Stimulated activated effector memory CD8-positive, alpha-beta T cell treated with anti-CD3 and anti-CD28 coated beads, Interleukin-12 subunit alpha, Interleukin-12 subunit beta, amount 100 ng/mL, for 72 hours (primary cell): ENCODE measurements around the gene DYNC1I1.

Experiments
- ATAC-seq: fragments of 150-1000 bp; cut with Tn5 transposase; 2 replicates; pipeline ENCODE4 v1.10.0; 2021
- DNase-seq, 2 donors: peaks; one replicate each; pipeline ENCODE4 v3.0.0; 2021 to 2022; ENCODE audit warnings: low spot score in 2 of 2
- H3K27ac Mint-ChIP-seq: one replicate; pipeline ENCODE4 v1.8.0; 2022; ENCODE audit warnings: mild to moderate bottlenecking, mixed read lengths
- H3K36me3 Mint-ChIP-seq: one replicate; pipeline ENCODE4 v1.8.0; 2022; ENCODE audit warnings: mild to moderate bottlenecking, mixed read lengths
- H3K4me1 Mint-ChIP-seq: one replicate; pipeline ENCODE4 v1.8.0; 2022; ENCODE audit warnings: mixed read lengths
- H3K4me3 Mint-ChIP-seq: one replicate; pipeline ENCODE4 v1.8.0; 2022; ENCODE audit warnings: mild to moderate bottlenecking, mixed read lengths
- H3K9me3 Mint-ChIP-seq: one replicate; pipeline ENCODE4 v1.8.0; 2022; ENCODE audit warnings: mixed read lengths

Gene DYNC1I1

GRCh38 chr7:96059075-96059474, 286.7 kb downstream of the DYNC1I1 start:
- H3K9me3 Mint-ChIP-seq = no peaks in the 10 kb centered on the region
- no peak overlapping the region for H3K4me3 Mint-ChIP-seq
- no peaks in the 10 kb centered on the region for H3K4me1 Mint-ChIP-seq
- no peaks in the 10 kb centered on the region for H3K36me3 Mint-ChIP-seq
- DNase-seq = no peak
- no peak for ATAC-seq
- H3K27ac Mint-ChIP-seq = no peak overlapping the region

- ATAC-seq = no peak
- Mint-ChIP-seq H3K4me3 (no peak overlapping the region), H3K36me3 (no peaks in the 10 kb centered on the region), H3K4me1 (no peaks in the 10 kb centered on the region), H3K27ac (no peak overlapping the region), H3K9me3 (no peaks in the 10 kb centered on the region)
- DNase-seq = no peak
Observed at GRCh38 chr7:96061009-96061408, 288.7 kb downstream of the DYNC1I1 start.

- no peaks in the 10 kb centered on the region for H3K36me3 Mint-ChIP-seq
- no peaks in the 10 kb centered on the region for H3K9me3 Mint-ChIP-seq
- ATAC-seq = no peak
- H3K4me1 Mint-ChIP-seq = no peaks in the 10 kb centered on the region
- H3K4me3 Mint-ChIP-seq = no peak overlapping the region
- H3K27ac Mint-ChIP-seq = no peak overlapping the region
- no peak for DNase-seq
Observed at GRCh38 chr7:96061844-96062243, 289.5 kb downstream of the DYNC1I1 start.

- DNase-seq (no peak), ATAC-seq (no peak)
- Mint-ChIP-seq H3K4me3 (no peak overlapping the region), H3K4me1 (no peaks in the 10 kb centered on the region), H3K36me3 (no peaks in the 10 kb centered on the region), H3K27ac (no peak overlapping the region), H3K9me3 (no peaks in the 10 kb centered on the region)
Observed at GRCh38 chr7:96067321-96067720, 295.0 kb downstream of the DYNC1I1 start.

- no peak for DNase-seq
- H3K36me3 Mint-ChIP-seq = no peaks in the 10 kb centered on the region
- no peaks in the 10 kb centered on the region for H3K9me3 Mint-ChIP-seq
- no peak overlapping the region for H3K4me3 Mint-ChIP-seq
- no peak overlapping the region for H3K27ac Mint-ChIP-seq
- no peaks in the 10 kb centered on the region for H3K4me1 Mint-ChIP-seq
- ATAC-seq = no peak
Observed at GRCh38 chr7:96069401-96069800, 297.0 kb downstream of the DYNC1I1 start.

GRCh38 chr7:96074871-96075270, 302.5 kb downstream of the DYNC1I1 start:
- Mint-ChIP-seq H3K27ac (no peak overlapping the region), H3K9me3 (no peaks in the 10 kb centered on the region), H3K4me1 (peaks cover 8% of the 10 kb centered on the region), H3K4me3 (no peak overlapping the region), H3K36me3 (no peaks in the 10 kb centered on the region)
- ATAC-seq (no peak), DNase-seq (no peak)

- DNase-seq (peak; percentile 7 to 62), ATAC-seq (peak; percentile 80)
- Mint-ChIP-seq H3K36me3 (no peaks in the 10 kb centered on the region), H3K9me3 (no peaks in the 10 kb centered on the region), H3K4me1 (peaks cover 8% of the 10 kb centered on the region), H3K27ac (no peak overlapping the region), H3K4me3 (peak overlapping the region; percentile 71)
Observed at GRCh38 chr7:96075510-96076349, 303.4 kb downstream of the DYNC1I1 start.

GRCh38 chr7:96076350-96076707, 304.0 kb downstream of the DYNC1I1 start:
- Mint-ChIP-seq H3K36me3 (no peaks in the 10 kb centered on the region), H3K27ac (no peak overlapping the region), H3K4me1 (peaks cover 8% of the 10 kb centered on the region), H3K4me3 (peak overlapping the region; percentile 71), H3K9me3 (no peaks in the 10 kb centered on the region)
- ATAC-seq (no peak), DNase-seq (no peak)

GRCh38 chr7:96080027-96080426, 307.7 kb downstream of the DYNC1I1 start:
- Mint-ChIP-seq H3K27ac (no peak overlapping the region), H3K36me3 (no peaks in the 10 kb centered on the region), H3K9me3 (no peaks in the 10 kb centered on the region), H3K4me3 (no peak overlapping the region), H3K4me1 (peaks cover 8% of the 10 kb centered on the region)
- no peak for ATAC-seq
- DNase-seq = no peak

- Mint-ChIP-seq H3K4me3 (no peak overlapping the region), H3K36me3 (no peaks in the 10 kb centered on the region), H3K9me3 (no peaks in the 10 kb centered on the region), H3K4me1 (no peaks in the 10 kb centered on the region), H3K27ac (no peak overlapping the region)
- DNase-seq = no peak
- peak; percentile 58 for ATAC-seq
Observed at GRCh38 chr7:96084881-96085553, 312.7 kb downstream of the DYNC1I1 start.

GRCh38 chr7:96085953-96086352, 313.6 kb downstream of the DYNC1I1 start:
- Mint-ChIP-seq H3K9me3 (no peaks in the 10 kb centered on the region), H3K4me3 (no peak overlapping the region), H3K4me1 (no peaks in the 10 kb centered on the region), H3K27ac (no peak overlapping the region), H3K36me3 (no peaks in the 10 kb centered on the region)
- DNase-seq = no peak
- ATAC-seq = no peak

- H3K4me1 Mint-ChIP-seq = no peaks in the 10 kb centered on the region
- no peaks in the 10 kb centered on the region for H3K9me3 Mint-ChIP-seq
- DNase-seq = no peak
- H3K4me3 Mint-ChIP-seq = no peak overlapping the region
- no peak for ATAC-seq
- no peaks in the 10 kb centered on the region for H3K36me3 Mint-ChIP-seq
- H3K27ac Mint-ChIP-seq = no peak overlapping the region
Observed at GRCh38 chr7:96088579-96088978, 316.2 kb downstream of the DYNC1I1 start.

- H3K4me1 Mint-ChIP-seq = no peaks in the 10 kb centered on the region
- no peak overlapping the region for H3K4me3 Mint-ChIP-seq
- no peaks in the 10 kb centered on the region for H3K9me3 Mint-ChIP-seq
- ATAC-seq (no peak), DNase-seq (no peak)
- H3K36me3 Mint-ChIP-seq = no peaks in the 10 kb centered on the region
- no peak overlapping the region for H3K27ac Mint-ChIP-seq
Observed at GRCh38 chr7:96089511-96089910, 317.2 kb downstream of the DYNC1I1 start.

- H3K36me3 Mint-ChIP-seq = no peaks in the 10 kb centered on the region
- no peaks in the 10 kb centered on the region for H3K4me1 Mint-ChIP-seq
- no peak overlapping the region for H3K27ac Mint-ChIP-seq
- no peak for ATAC-seq
- no peak overlapping the region for H3K4me3 Mint-ChIP-seq
- H3K9me3 Mint-ChIP-seq = no peaks in the 10 kb centered on the region
- DNase-seq = no peak
Observed at GRCh38 chr7:96090756-96091155, 318.4 kb downstream of the DYNC1I1 start.

GRCh38 chr7:96093435-96093834, 321.1 kb downstream of the DYNC1I1 start:
- Mint-ChIP-seq H3K4me1 (no peaks in the 10 kb centered on the region), H3K27ac (no peak overlapping the region), H3K9me3 (no peaks in the 10 kb centered on the region), H3K4me3 (no peak overlapping the region), H3K36me3 (no peaks in the 10 kb centered on the region)
- ATAC-seq (no peak), DNase-seq (no peak)

- ATAC-seq = no peak
- H3K4me1 Mint-ChIP-seq = no peaks in the 10 kb centered on the region
- no peaks in the 10 kb centered on the region for H3K9me3 Mint-ChIP-seq
- DNase-seq = no peak
- no peak overlapping the region for H3K27ac Mint-ChIP-seq
- no peak overlapping the region for H3K4me3 Mint-ChIP-seq
- no peaks in the 10 kb centered on the region for H3K36me3 Mint-ChIP-seq
Observed at GRCh38 chr7:96097835-96098234, 325.5 kb downstream of the DYNC1I1 start.
